ENCODE data around the gene HOXC9. TPM values are rescaled to one million over a fixed set of nuclear protein-coding genes. Genes with fewer than 3 reads are reported as not detected.

Gene HOXC9
- total and polyA plus RNA-seq, 9 of the 15 experiments (the other 6 are each of a cell fraction or from before 2014, with no cell fraction given) = 1.1 to 10.5 (median 9.3) TPM

DNA sequence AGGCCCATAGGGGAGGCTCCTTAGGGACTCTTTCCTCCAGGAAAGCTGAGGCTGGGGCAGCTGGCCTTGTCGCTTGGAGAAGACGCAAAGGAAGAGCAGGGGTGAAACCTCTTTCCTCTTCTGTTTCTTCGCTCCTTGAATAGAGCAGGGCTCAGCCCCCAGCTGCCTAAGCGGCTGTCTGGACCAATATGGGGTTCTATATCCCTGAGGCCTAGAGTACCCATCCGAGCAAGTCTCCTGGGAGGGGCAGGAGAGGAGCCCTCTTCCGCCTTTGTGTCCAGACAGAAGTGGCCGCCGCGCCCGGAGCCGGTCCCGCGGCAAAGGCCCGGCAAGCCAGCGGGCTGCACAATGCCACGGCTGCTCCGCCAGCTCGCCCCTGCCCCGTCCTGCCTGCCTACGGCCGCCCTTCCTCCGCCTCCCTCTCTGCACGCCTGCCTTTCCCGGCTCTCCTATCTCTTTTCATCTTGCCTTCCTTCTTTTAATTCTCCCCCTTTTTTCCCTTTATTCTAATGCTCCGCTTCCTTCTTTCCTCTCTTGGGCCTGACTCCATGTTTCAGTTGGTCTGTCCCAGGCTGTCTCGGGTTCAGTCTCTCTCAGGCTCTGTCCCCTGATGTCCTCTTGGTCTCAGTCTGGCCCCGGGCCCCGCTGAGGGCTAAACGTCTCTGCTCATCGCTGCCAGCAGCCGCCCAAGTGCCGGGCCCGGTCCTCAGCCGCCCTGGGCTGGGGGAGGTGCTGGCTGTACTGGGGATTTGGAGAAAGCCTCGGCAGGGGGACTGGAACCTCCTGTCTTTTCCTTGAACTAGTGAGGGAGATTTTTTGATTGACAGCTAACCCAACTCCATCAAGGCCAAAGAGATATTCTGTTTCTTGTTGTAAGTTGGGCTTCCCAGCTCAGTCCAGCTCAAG, 2.5 kb upstream of the HOXC9 start:
- H3K9me1 ChIP-seq (ENCODE audit: control insufficient read depth, insufficient read depth, low read length) = no peaks in the 10 kb centered on the region
- intact Hi-C loops (cut with micrococcal nuclease) = no loop called here
- H3K9me3 ChIP-seq (replicated peaks; ENCODE audit: control insufficient read depth, insufficient read depth, low read depth, low read length) = no peaks in the 10 kb centered on the region
- CTCF ChIA-PET (ENCODE audit: low intra/inter-chr PET ratio) = no interaction called here
- H3K27me3 ChIP-seq (ENCODE audit: control insufficient read depth in 2 of 2, insufficient read depth in 2 of 2, low read length in 2 of 2) = no peaks in the 10 kb centered on the region
- ATAC-seq (no peak), DNase-seq (ENCODE audit: extremely low read depth in 1 of 4, low spot score in 3 of 4) (no peak), FAIRE-seq (peak; percentile 72)
- POLR2A ChIA-PET = interaction anchor here (0.5 to 5.6 kb wide), 11 partner anchors 10 to 402 kb away, joined by 3 to 43 read pairs (median 3); no protein-coding TSS in a partner anchor
- H3K27ac ChIP-seq (ENCODE audit: extremely low read depth, low read depth, low read length) = no peak overlapping the region
- no peak overlapping the region for H3K4me3 ChIP-seq
- H3K4me2 ChIP-seq (ENCODE audit: insufficient read depth, low read length) = peak overlapping the region; percentile 6; the same call in 1 of the 2 replicates
- H3K4me1 ChIP-seq (replicated peaks in 1 of 2; ENCODE audit: control insufficient read depth in 2 of 2, insufficient read depth in 2 of 2, low read length in 2 of 2) = peaks cover 38 to 70% of the 10 kb centered on the region in 2 experiments
- WGBS (ENCODE audit: insufficient coverage, low coverage, missing lambda C conversion rate) = 69% methylated on average over 30 of the region's 35 CpGs
- H3K79me2 ChIP-seq (ENCODE audit: control insufficient read depth, insufficient read depth, low read length) = peaks cover 46% of the 10 kb centered on the region
- no peak overlapping the region for H2AFZ ChIP-seq (ENCODE audit: low read depth, low read length)
- in situ Hi-C loops (cut with MboI) = no loop called here
- H4K20me1 ChIP-seq (replicated peaks; ENCODE audit: control insufficient read depth, insufficient read depth, low read length) = no peaks in the 10 kb centered on the region
- no peaks in the 10 kb centered on the region for H3K36me3 ChIP-seq (ENCODE audit: control insufficient read depth, insufficient read depth, low read length)
- peak overlapping the region in 1 of 2 experiments; percentile 70; a peak in 2 of 4 replicates for H3K9ac ChIP-seq (ENCODE audit: insufficient read depth in 1 of 2, low read depth in 2 of 2, low read length in 2 of 2)
- BruUV-seq (replicated peaks) = no TSS peak
- TF ChIP-seq, protein P1, sequence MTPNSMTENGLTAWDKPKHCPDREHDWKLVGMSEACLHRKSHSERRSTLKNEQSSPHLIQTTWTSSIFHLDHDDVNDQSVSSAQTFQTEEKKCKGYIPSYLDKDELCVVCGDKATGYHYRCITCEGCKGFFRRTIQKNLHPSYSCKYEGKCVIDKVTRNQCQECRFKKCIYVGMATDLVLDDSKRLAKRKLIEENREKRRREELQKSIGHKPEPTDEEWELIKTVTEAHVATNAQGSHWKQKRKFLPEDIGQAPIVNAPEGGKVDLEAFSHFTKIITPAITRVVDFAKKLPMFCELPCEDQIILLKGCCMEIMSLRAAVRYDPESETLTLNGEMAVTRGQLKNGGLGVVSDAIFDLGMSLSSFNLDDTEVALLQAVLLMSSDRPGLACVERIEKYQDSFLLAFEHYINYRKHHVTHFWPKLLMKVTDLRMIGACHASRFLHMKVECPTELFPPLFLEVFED (CRISPR knock-in tag; conservative IDR thresholded peaks at IDR 0.05) = 0 out of 2 replicates have a peak, but pooled peaks have one; percentile 8
- TF ChIP-seq ZC3H4 (CRISPR knock-in tag; IDR thresholded peaks at IDR 0.05; ENCODE audit: borderline replicate concordance) = 0 out of 2 replicates have a peak, but pooled peaks have one; percentile 43
- TF ChIP-seq, protein P2, sequence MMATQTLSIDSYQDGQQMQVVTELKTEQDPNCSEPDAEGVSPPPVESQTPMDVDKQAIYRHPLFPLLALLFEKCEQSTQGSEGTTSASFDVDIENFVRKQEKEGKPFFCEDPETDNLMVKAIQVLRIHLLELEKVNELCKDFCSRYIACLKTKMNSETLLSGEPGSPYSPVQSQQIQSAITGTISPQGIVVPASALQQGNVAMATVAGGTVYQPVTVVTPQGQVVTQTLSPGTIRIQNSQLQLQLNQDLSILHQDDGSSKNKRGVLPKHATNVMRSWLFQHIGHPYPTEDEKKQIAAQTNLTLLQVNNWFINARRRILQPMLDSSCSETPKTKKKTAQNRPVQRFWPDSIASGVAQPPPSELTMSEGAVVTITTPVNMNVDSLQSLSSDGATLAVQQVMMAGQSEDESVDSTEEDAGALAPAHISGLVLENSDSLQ (IDR thresholded peaks at IDR 0.05) = peak; percentile 96
- TF ChIP-seq, protein P3, sequence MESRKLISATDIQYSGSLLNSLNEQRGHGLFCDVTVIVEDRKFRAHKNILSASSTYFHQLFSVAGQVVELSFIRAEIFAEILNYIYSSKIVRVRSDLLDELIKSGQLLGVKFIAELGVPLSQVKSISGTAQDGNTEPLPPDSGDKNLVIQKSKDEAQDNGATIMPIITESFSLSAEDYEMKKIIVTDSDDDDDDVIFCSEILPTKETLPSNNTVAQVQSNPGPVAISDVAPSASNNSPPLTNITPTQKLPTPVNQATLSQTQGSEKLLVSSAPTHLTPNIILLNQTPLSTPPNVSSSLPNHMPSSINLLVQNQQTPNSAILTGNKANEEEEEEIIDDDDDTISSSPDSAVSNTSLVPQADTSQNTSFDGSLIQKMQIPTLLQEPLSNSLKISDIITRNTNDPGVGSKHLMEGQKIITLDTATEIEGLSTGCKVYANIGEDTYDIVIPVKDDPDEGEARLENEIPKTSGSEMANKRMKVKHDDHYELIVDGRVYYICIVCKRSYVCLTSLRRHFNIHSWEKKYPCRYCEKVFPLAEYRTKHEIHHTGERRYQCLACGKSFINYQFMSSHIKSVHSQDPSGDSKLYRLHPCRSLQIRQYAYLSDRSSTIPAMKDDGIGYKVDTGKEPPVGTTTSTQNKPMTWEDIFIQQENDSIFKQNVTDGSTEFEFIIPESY (CRISPR knock-in tag; IDR thresholded peaks at IDR 0.05) = 0 out of 2 replicates have a peak, but pooled peaks have one; percentile 31
- 0 out of 4 replicates have a peak, but pooled peaks of 1 of the 2 experiments have one; percentile 23 for TF ChIP-seq SRF (CRISPR knock-in tag; IDR thresholded peaks at IDR 0.05)
- TF ChIP-seq MEIS2 (IDR thresholded peaks at IDR 0.05; ENCODE audit: partially characterized antibody) = peak; percentile 44
- no peak for TF ChIP-seq CBX5 (IDR thresholded peaks at IDR 0.05; ENCODE audit: borderline replicate concordance, low read depth)
- peak; percentile 22; the same call in 1 of the 2 replicates for TF ChIP-seq ZFX (CRISPR knock-in tag; IDR thresholded peaks at IDR 0.05)
- TF ChIP-seq POLR2G (IDR thresholded peaks at IDR 0.05; ENCODE audit: low read depth, low read length) = peak; percentile 27; the same call in 1 of the 2 replicates
- TF ChIP-seq, protein P4, sequence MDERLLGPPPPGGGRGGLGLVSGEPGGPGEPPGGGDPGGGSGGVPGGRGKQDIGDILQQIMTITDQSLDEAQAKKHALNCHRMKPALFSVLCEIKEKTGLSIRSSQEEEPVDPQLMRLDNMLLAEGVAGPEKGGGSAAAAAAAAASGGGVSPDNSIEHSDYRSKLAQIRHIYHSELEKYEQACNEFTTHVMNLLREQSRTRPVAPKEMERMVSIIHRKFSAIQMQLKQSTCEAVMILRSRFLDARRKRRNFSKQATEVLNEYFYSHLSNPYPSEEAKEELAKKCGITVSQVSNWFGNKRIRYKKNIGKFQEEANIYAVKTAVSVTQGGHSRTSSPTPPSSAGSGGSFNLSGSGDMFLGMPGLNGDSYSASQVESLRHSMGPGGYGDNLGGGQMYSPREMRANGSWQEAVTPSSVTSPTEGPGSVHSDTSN (CRISPR knock-in tag; IDR thresholded peaks at IDR 0.05; ENCODE audit: low read depth) = peak; percentile 52
- TF ChIP-seq, protein P4 (tag; conservative IDR thresholded peaks at IDR 0.05; ENCODE audit: low read depth) = peak; percentile 62
- no peak for TF ChIP-seq ZNF274 (IDR thresholded peaks at IDR 0.05; ENCODE audit: borderline replicate concordance, low read depth, low read length)
